Stimulated activated CD4-positive, alpha-beta T cell treated with anti-CD3 and anti-CD28 coated beads, Interleukin-1b, Interleukin-23, amount 100 ng/mL, for 24 hours (primary cell): Measurements from ENCODE around the gene TMEM52.
A peak's percentile ranks its signal among the peaks of the same experiment; 100 is the strongest.
"Not testable (repeated sequence)": the region's sequence is repeated elsewhere in the genome, so short reads cannot be mapped to it uniquely, and the experiment has no call there.

Experiments used
- DNase-seq, 4 experiments: peaks; one replicate each; pipeline ENCODE4 v3.0.0-alpha.2; 2020; ENCODE audit warnings: low read depth in 4 of 4, low spot score in 1 of 4

TMEM52 gene

DNA sequence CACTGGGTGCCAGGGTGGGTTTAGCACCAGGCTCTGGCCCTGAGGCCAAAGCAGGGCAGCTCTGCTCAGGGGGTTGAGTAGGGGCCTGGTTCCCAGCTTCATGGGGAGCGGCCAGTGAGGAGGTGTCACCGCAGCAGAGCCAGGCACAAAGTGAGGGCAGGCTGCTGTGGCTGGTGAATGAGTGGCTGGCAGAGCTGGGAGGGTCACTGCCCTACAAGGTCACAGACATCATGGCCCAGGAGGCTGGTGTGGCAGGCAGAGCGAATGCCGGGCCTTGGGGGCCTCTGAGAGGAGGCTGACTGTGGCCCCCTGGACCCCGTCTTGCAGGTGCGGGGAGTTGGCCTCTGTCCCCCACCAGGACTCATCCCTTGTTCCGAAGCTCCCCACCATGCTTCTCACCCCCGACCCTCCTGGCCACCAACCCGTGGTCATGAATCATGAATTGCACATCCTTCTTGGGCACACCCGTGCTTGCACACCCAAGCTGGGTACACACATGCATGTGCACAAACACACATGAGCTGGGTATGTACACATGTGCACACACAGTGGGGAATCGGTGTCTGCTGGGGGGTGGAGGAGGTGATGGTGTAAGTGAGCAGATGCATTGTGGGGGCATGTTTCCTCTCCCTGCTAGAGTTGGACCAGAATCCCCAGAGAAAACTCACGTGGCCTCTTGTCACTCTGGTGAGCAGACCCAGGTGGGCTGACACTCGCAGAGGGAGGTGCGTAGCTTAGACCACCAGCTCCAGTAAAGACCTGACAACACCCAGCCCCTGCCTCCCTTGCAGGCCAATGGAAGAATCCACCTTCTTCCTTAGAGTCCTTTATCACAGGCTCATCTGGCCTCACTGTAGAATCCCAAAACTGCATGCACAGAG lies 23.4 kb downstream of the TMEM52 start:
- no peak for DNase-seq

DNA sequence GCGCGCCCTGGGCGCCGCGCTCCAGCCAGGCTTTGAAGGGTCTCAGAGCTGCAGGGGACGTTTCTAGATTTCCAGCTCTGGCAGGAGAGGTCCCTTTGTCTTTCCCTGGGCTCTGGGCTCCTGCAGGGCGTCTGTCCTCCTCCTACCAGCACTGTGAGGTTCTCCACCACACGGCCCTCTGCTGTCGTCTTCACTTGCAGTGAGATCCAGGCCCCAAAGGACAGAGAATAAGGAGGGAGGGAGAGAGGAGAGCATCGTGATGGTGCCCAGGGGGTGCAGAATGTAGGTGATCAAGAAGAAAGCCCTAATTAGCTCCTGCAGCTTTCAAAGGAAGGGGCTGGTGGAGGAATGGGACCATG lies 24.0 kb downstream of the TMEM52 start:
- no peak for DNase-seq

DNA sequence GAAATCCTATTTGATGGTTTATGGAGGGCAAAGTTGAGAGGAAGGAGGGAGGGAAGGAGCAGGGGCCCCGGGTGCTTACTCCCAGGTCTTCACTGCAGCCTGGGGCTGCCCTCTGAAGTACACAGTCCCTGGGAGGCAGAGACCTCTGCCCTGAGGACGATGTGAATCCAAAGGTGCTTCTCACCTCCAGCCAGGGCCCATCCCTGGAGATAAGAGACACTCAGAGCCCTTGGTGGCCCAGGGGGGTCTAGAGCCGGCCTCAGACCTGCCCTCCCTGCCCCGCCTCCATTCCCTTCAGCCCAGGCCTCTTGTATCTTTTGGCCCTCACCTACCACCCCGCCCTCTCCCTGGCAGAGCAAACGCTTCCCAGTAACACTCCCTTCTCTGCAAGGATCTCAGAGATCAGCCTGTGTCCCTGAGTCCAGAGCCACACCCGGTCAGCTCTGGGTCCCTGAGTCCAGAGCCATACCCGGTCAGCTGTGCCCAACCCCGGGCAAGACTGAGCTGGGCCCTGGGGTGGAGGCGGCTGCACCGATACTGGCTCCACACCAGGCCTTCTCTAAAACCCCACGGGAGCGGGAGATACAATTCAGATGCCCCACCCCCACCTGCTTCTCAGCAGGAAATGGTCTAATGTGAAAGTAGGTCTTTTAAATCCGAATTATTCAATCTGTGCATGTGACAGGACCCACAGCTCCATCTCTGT lies 24.6 kb downstream of the TMEM52 start:
- DNase-seq, result no peak

DNA sequence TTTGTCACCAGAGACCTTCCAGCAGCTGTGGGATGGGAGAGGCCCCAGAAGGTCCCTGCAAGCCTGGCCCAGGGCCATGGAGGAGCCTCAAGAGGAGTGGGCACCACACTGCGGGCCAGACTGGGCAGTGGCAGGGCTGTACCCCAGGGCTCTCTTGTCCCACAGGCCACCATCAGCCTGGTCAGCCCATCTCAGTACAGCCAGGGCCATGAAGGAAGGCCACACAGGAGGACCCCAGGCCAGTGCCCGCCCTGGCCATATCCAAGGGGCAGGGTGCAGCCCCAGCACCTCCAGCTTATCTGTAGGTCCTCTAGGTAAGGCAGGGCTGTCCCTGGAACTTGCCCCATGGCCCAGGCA lies 25.1 kb downstream of the TMEM52 start:
- no peak for DNase-seq

DNA sequence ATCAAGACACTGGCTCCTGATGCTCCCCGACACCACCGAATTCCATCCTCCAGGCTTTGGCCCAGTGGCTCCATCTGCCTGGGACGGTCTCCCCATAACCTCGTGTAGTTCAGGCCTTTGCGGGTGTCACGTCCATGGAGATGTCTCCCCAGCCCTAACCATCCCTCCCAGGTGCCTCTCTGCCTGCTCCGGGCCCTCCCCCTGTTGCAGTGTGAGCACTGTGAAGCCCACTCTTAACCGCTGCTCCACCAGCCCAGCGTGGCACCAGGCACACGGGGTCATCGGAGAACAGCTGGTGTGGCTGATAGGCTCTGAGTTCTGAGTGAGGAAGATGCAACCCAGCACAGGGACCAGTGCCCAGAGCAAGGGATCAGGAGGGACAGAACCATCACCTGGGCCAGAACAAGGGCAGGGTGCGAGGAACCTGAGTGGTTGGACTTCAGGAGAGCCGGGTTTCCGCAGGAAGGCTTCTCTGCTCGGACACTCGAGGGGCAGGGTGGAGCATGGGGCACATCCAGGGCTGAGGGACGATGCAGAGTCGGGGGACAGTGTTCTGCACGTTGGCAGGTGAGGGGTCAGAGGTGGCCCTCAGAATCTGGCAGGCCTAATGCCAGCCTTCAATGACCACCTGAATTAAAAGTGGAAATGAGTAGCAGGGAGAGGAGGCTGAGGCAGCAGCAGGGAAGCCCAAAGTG lies 25.6 kb downstream of the TMEM52 start:
- DNase-seq, result no peak

DNA sequence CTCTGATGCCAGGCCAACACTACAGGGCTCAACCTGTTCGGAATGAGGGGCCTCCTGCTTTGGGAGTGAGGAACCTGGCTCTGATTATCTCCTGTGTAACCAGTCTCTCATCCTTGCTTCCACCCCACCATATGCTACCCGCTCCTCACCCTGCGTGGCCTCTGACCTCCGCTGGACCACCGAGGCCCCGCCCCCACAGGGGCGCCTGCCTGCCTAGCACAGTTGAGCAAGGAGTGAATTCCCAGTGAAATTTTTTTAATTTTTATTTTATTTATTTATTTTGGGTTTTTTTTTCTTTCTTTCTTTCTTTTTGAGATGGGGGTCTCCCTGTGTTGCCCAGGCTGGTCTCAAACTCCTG lies 26.3 kb downstream of the TMEM52 start:
- no peak for DNase-seq

DNA sequence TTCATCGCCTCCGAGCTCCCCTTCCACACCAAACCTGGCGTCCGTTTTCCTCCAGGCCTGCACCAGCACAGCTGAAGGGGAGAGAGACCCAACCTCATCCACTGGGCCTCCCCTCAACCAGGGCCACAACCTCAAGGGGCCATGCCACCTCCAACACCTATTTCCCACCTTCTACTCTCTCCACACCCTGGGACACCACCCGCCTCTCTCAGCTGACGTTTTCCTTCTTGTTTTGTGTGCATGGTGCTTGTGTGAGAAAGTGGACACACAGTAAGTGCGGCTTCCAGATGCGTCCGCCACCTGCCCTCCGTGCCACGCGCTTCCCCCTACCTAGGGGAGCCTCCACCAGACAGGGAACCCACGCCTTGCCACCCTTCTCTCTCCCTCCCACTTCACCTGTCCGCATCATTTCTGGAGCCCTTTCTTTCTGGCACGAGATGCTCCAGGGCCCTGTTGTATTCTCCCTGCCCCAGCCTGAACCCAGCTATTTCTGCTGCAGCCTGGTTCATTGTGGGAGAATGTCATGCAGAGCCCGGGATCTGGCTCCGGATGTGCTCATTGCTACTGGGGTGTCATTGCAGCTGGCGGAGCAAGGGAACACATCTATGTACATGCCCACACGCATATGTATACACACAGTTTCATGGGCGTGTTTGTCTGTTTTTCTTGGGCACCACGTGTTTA lies 26.9 kb downstream of the TMEM52 start:
- DNase-seq, result no peak

DNA sequence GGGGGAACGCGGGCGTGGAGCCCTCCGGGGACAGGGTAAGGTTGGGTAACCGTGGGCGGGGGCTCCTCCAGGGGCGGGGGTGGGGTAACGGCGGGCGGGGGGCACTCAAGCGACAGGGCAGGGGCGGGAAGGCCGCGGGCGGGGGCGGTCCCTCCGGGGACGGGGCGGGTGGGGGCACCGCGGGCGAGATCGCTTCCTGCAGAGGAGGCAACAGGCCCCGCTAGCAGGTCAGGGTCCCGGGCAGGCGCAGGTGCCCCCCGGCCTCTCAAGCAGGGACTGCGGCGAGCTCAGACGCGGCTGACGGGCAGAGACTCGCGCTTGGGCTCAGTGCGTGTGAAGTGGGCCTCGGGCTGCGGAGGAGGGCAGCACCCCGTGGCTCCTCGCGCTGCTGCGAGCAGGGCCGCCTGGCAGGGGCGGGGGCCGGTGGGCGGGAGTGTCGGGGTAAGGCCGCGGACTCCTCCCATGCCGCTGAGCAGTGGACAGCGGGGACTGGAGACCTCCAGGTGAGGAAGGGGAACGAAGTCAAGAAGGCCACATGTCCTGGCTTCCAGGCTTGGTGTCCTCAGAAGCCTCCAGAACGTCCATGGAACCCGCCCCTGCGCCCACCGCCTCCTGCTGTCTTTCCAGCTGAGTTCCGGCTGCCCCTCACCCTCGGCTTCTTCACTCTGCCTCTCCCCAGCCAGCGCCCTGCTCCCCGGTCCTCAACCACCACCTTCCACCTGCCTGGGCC lies 27.6 kb downstream of the TMEM52 start:
- DNase-seq, result peak in 3 of 4 experiments; percentile 43 to 74 (median 56)

DNA sequence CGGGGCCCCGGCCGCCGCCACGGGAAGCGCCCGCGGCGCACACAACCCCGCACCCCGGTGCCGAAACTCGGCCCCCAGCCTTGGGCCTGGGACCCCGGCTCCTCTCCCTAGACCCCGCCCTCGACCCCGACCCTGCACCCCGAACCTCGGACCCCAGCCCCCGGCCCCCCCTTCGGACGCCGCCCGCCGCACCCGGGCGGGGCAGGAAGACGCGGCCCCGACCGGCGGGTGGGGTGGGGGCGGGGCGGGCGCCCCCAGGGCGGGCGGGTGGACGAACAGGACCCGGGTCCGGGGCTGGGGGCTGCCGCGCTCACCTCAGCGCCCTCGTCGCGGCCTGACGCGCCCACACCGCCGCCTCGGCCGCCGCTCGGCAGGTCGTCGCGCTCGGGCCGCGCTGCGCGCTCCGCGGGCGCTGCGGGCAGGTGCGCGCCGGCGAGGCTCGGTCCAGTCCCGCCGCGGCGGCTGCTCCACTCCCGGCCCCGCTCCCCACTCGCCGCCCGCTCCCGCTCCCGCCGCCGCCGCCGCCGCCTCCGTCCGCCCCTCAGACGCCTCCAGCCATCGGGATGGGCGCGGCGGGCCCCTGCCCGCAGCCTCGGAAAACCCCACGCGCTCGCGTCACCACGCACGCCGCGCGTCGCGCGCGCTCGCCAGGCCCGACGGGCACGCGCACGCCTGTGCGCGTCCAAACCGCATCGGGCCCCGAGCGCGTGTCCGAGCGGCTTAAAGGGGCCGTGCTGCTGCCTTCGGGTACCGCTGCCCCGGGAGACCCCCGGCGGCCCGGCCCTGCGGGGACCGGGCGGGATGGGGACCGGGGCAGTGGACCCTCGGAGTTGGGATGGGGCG lies 28.4 kb downstream of the TMEM52 start, which contains the start of gene GNB1:
Gene GNB1, minus strand, starts transcription at position 582 of the 843 bp plus-strand sequence. CDS start 65,634 bp downstream, outside the sequence.
- DNase-seq, result peak; percentile 71 to 80 (median 74)

DNA sequence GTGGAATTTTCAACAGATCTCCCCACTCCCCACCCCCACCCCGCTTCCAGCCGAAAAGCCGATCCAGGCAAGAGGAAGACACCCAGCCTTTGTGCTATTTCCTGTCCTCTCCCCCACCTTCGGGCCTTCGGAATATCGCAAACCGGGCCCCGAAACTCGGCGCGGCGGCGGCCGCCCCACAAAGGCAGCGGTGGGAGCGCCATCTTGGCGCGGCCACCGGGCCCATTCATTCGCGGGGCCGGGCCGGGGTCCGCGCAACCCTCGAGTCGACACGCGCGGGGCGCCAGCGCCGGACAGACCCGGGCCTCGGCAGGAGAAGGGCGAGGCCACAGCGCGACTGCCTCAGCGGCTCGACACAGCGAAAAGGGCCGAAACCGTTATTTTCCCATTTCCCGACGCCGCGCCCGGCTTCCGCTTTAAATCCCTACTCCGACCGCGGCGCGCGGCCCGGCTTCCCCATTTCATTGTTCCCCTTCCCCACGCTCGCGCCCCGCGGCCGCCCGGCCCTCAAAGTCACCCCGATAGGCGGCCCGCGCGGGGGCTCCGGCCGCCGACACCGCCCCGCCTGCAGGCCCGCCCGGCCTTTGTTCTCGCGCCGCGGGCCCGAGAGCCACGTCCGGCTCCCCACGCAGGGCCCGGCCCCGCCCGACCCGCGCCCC lies 29.1 kb downstream of the TMEM52 start:
- DNase-seq, result no peak

DNA sequence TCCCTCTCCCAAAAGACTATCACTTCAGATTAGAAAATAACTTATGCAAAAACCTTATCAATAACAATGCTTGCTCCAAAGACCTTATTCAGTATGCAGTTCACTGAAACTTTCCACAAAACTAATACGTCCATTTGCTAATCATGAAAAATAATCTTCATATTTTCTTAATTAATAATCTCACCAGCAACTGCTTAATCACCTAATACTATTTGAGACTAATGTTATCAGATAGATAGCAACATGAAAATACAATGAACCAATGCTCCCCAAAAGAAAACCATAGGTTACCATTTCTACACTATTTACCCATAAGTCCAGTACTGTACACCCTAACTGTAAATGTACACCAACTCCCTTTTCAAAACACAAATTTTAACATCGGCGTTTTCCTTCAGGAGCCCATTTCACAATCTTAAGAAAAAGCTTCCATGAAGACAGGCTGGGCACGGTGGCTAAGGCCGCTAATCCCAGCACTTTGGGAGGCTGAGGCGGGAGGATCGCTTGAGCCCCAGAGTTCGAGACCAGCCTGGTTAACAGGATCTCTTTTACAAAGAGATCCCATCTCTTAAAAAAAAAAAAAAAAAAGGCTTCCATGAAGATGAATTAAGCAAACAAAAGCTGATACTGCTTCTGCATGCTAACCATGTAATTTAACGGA lies 29.9 kb downstream of the TMEM52 start:
- no peak for DNase-seq

DNA sequence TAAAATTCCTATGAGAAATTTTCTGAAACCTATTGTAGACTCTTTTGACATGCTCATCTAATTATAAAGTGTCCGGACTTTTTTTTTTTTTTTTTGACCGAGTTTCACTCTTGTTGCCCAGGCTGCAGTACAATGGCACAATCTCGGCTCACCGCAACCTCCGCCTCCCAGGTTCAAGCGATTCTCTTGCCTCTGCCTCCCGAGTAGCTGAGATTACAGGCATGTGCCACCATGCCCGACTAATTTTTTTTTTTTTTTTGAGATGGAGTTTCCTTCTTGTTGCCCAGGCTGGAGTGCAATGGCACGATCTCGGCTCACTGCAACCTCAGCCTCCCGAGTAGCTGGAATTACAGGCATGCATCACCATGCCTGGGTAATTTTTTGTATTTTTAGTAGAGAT lies 35.2 kb downstream of the TMEM52 start:
- DNase-seq, result not testable (repeated sequence)

DNA sequence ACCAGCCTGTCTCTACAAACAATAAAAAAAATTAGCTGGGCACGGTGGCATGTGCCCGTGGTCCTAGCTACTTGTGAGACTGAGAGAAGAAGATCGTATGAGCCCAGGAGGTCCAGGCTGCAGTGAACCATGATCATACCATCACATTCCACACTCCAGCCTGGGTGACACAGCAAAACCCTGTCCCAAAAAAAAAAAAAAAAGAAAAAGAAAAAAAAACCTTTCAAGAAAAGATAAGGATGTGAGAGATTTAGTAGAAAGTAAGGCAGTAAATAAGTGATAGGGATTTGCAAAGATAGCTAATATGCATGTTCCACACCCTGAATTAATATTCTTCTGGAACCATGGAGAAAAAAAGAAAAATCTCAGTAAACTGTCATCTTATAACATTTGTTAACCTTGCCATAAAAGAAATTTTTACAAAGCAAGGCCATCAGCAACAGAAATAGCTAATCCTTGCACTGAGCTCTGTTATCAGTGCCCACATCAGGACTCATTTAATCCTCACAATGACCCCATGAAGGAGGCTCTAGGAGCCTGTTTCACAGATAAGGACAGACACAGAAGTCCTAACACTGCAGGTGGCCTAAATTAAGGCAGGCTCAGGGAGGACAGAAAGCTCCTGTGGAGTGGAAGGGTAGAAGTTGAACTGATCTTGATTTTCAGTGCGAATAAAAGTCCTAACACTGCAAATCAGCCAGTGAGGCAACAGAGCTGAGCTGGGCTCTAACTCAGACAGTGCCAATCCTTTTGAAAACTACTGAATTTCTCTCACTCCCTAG lies 35.8 kb downstream of the TMEM52 start:
- no peak for DNase-seq

DNA sequence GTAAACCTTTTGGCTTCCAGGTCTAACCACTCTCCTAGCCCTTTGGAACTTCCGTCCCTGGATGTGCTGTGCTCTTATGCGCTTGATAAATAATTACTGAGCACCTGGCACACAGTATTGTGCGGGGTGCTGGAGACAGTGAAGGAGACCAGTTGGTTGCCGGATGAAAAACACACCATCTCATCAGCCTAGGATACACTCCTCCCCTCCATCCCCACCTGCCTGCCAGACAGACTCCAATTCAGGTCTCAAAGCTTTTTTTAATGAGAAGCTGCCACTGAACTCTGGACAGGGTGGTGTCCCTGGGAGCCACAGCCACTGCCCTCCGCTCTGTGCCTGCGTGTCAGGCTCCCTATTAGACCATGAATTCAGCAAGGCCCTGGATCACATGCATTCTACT lies 37.4 kb downstream of the TMEM52 start:
- no peak for DNase-seq

DNA sequence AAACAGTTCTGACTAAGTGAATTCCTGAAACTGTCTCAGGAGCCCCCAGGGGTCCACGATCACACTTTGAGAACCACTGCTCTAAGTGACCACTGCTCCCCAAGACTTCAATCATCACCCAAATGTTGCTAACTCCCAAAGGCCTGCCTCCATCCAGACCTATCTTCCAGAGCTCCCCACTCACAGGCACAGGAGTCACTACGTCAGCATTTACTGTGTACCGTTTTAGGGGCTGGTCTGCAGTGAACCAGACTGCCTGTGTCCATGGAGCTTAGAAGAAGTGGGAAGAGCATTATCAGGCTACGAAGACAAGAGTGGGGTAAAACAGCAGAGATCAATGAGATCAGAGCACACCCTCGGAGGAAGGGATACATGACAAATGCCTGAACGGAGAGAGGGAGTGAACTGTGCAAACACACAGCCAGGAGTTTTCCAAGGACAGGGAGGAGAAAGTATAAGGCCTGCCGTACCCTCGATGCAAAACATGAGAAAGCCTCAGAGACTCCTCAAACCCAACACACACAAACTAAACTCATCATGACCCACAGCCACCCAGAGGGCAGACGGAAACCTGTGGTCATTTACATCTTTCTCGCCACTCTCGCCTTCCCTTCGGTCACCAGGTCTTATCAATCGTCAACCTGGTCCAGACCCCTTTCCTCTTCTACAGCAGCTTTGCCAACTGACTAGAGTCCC lies 38.3 kb downstream of the TMEM52 start:
- DNase-seq, result no peak

DNA sequence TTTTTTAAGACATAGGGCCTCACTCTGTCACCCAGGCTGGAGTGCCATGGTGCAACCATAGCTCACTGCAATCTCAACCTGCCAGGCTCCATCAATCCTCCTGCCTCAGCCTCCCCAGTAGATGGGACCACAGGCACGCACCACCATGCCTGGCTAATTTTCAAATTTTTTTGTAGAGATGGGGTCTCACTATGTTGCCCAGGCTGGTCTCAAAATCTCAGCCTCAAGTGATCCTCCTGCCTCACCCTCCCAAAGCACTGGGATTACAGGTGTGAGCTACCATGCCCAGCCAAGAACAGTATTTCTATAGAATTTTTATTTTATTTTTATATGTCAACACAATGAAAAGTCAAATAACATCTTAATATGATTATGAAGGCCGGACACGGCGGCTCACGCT lies 39.1 kb downstream of the TMEM52 start:
- no peak for DNase-seq

DNA sequence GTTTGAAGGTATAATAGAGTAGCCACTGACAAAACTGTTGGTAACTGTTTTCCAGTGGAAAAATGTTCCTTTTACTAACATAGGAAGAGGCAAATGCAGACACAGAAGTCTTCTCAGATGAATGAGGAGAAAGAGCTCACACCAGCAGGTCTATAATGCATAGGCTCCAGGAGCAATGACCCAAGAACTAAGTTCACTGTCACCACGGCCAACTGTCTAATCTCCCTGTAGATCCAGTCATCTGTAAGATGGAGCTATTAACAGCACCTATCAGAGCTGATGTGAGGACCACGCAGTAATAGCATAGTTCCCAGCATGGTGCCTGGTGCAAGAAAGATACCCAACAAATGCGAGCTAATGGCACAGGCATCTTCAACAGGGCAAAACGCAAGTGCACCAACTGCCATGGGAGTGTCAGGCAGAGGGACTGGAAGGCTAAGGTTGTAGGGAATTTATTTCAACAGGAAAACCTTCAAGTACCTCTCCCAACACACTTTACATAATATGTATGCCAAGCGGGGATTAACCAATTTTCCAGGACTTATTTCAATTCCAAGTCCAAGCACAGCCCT lies 41.1 kb downstream of the TMEM52 start:
- DNase-seq, result no peak
